Stimulated activated CD4-positive, alpha-beta T cell treated with anti-CD3 and anti-CD28 coated beads, Interleukin-15, amount 100 ng/mL, for 48 hours (primary cell): ENCODE results near the gene PPP1R1A.

Experiments
- DNase-seq, 2 donors: peaks; one replicate each; pipeline ENCODE4 v3.0.0-alpha.2; 2020; ENCODE audit warnings: low read depth in 2 of 2

PPP1R1A gene

GRCh38 chr12:54571193-54572188 is 17.0 kb downstream of the PPP1R1A start:
- no peak for DNase-seq

- no peak for DNase-seq
These were observed 18.4 kb downstream of the PPP1R1A start for GRCh38 chr12:54569995-54570528.

GRCh38 chr12:54569072-54569471 is 19.4 kb downstream of the PPP1R1A start:
- no peak for DNase-seq

GRCh38 chr12:54566792-54567191 is 21.7 kb downstream of the PPP1R1A start:
- DNase-seq, result no peak

GRCh38 chr12:54565986-54566544 is 22.4 kb downstream of the PPP1R1A start:
- DNase-seq, result no peak

- no peak for DNase-seq
These were observed 23.0 kb downstream of the PPP1R1A start for GRCh38 chr12:54565310-54565985.

GRCh38 chr12:54564768-54565167 is 23.7 kb downstream of the PPP1R1A start:
- no peak for DNase-seq

- DNase-seq, result no peak
These were observed 24.7 kb downstream of the PPP1R1A start for GRCh38 chr12:54563787-54564186.

GRCh38 chr12:54562750-54563356 is 25.6 kb downstream of the PPP1R1A start:
- no peak for DNase-seq

- peak in 1 of 2 donors; percentile 24 for DNase-seq
These were observed 27.3 kb downstream of the PPP1R1A start for GRCh38 chr12:54561164-54561563.

- peak; percentile 78 to 87 for DNase-seq
These were observed 28.0 kb downstream of the PPP1R1A start for GRCh38 chr12:54560374-54560858.

- DNase-seq, result no peak
These were observed 29.7 kb downstream of the PPP1R1A start for GRCh38 chr12:54558759-54559158.

GRCh38 chr12:54558311-54558710 is 30.1 kb downstream of the PPP1R1A start:
- DNase-seq, result no peak

GRCh38 chr12:54555670-54556257 is 32.7 kb downstream of the PPP1R1A start:
- DNase-seq, result no peak

- peak; percentile 30 to 35 for DNase-seq
These were observed 38.5 kb downstream of the PPP1R1A start for GRCh38 chr12:54549774-54550451.

- DNase-seq, result no peak
These were observed 41.9 kb downstream of the PPP1R1A start for GRCh38 chr12:54546511-54546910.

- no peak for DNase-seq
These were observed 43.7 kb downstream of the PPP1R1A start for GRCh38 chr12:54544743-54545142.

GRCh38 chr12:54543526-54543925 is 44.9 kb downstream of the PPP1R1A start:
- no peak for DNase-seq

GRCh38 chr12:54541751-54542290 is 46.6 kb downstream of the PPP1R1A start:
- no peak for DNase-seq

GRCh38 chr12:54538136-54538700 is 50.2 kb downstream of the PPP1R1A start:
- DNase-seq, result no peak
